ENCODE data around the gene SLC25A41.

DNA sequence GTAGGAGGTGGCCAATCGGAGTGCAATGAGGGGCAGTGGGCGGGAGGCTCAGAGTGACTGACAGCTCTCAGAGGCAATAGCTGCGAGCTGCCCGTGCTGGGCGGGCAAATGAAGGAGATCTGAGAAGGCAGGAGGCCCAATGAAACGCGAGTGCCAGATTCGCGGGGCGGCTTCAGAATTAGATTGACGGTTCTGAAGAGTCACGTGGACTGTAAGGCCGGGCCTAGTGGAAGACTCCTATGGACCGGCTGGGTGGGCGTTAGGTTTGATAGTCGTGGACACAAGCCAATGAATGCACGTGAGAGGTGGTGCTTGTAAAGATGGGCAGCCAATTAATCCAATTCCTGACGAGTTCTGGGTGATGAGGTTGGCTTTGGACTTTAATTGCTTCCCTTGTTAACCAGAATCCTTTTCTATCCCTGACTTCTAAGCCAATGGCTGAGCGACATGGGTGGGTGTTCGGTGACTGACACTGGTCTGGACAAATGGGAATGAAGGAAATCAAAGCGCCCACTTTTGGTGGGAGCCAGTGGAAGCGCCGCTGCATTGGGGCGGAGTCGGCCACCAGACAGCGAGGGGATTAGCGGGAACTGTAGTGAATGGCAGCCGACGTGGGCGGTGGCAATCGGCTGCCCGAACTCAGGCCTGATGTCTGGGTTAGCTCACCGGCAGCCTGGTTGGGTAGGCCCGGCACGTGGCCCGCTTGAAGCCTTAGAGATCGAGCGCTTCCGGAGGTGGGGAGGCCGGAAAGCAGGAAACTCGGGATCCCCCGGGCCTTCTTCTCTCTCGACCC is 8.4 kb downstream of the SLC25A41 start:
- TF ChIP-seq EZH2 (IDR thresholded peaks at IDR 0.05; ENCODE audit: insufficient read depth, poor library complexity, severe bottlenecking) (no peak), EZH2phosphoT487 (IDR thresholded peaks at IDR 0.05; ENCODE audit: insufficient read depth, low read depth) (no peak)
